GM18507 (cell line): ENCODE data around the gene GOT1.

Experiments used
- DNase-seq: peaks from one replicate; pipeline ENCODE4 v3.0.0; 2011; ENCODE audit warnings: low read depth; ENCODE audit not compliant: insufficient read length; ENCODE audit errors: extremely low spot score
- FAIRE-seq: peaks from 2 replicates; lab custom pipeline; 2011; peaks lifted over from hg19 to GRCh38; lab: Jason Lieb, UNC

The GOT1 gene

GRCh38 chr10:99430451-99431189 is at the start of gene GOT1:
GOT1 (minus strand) TSS chr10:99430624; CDS start chr10:99430565, 59 bp downstream.
- FAIRE-seq: peak; percentile 99
- peak; percentile 98 for DNase-seq

GRCh38 chr10:99470327-99470726 is 39.9 kb upstream of the GOT1 start:
- FAIRE-seq: no peak
- no peak for DNase-seq

GRCh38 chr10:99467236-99467999 is 37.0 kb upstream of the GOT1 start:
- FAIRE-seq (no peak), DNase-seq (no peak)

GRCh38 chr10:99466632-99467223 is 36.3 kb upstream of the GOT1 start:
- FAIRE-seq (no peak), DNase-seq (no peak)

GRCh38 chr10:99461230-99461629 is 30.8 kb upstream of the GOT1 start:
- FAIRE-seq: no peak
- no peak for DNase-seq

- FAIRE-seq: no peak
- no peak for DNase-seq
Measured at GRCh38 chr10:99460070-99460469, 29.6 kb upstream of the GOT1 start.

- DNase-seq (no peak), FAIRE-seq (no peak)
Measured at GRCh38 chr10:99459217-99459616, 28.8 kb upstream of the GOT1 start.

- FAIRE-seq (no peak), DNase-seq (no peak)
Measured at GRCh38 chr10:99457813-99458212, 27.4 kb upstream of the GOT1 start.

- no peak for FAIRE-seq
- no peak for DNase-seq
Measured at GRCh38 chr10:99456931-99457288, 26.5 kb upstream of the GOT1 start.

GRCh38 chr10:99456207-99456930 is 25.9 kb upstream of the GOT1 start:
- FAIRE-seq: no peak
- no peak for DNase-seq

GRCh38 chr10:99451981-99452380 is 21.6 kb upstream of the GOT1 start:
- DNase-seq: no peak

GRCh38 chr10:99451499-99451788 is 21.0 kb upstream of the GOT1 start:
- no peak for DNase-seq
- no peak for FAIRE-seq

More at GRCh38 chr10:99451981-99452380, 21.6 kb upstream of the GOT1 start:
- FAIRE-seq: no peak

GRCh38 chr10:99450624-99451498 is 20.4 kb upstream of the GOT1 start:
- no peak for FAIRE-seq

GRCh38 chr10:99450156-99450555 is 19.7 kb upstream of the GOT1 start:
- DNase-seq (no peak), FAIRE-seq (no peak)

More at GRCh38 chr10:99450624-99451498, 20.4 kb upstream of the GOT1 start:
- DNase-seq: no peak

- DNase-seq (no peak), FAIRE-seq (no peak)
Measured at GRCh38 chr10:99449023-99449422, 18.6 kb upstream of the GOT1 start.

- FAIRE-seq (no peak), DNase-seq (no peak)
Measured at GRCh38 chr10:99444383-99445045, 14.1 kb upstream of the GOT1 start.

GRCh38 chr10:99443500-99443899 is 13.1 kb upstream of the GOT1 start:
- FAIRE-seq (no peak), DNase-seq (no peak)

- no peak for FAIRE-seq
Measured at GRCh38 chr10:99442394-99442793, 12.0 kb upstream of the GOT1 start.

GRCh38 chr10:99438890-99439289 is 8.5 kb upstream of the GOT1 start:
- DNase-seq (no peak), FAIRE-seq (no peak)

More at GRCh38 chr10:99442394-99442793, 12.0 kb upstream of the GOT1 start:
- no peak for DNase-seq
